Upper lobe of right lung (tissue), 1 donor: Measurements from ENCODE around the gene CLCA2. TPM values are rescaled to one million over a fixed set of nuclear protein-coding genes. Genes with fewer than 3 reads are reported as not detected.

Source experiments
- ATAC-seq: fragments of 200-7000 bp; cut with Tn5 transposase; one replicate; pipeline ENCODE4 v1.9.1; 2020; ENCODE audit warnings: mild to moderate bottlenecking, moderate library complexity
- DNase-seq: peaks from one replicate; pipeline ENCODE4 v3.0.0-alpha.2; 2020
- H3K27ac ChIP-seq: fragments of 200-600 bp; one replicate; pipeline ENCODE4 v1.8.0; 2022
- H3K27me3 ChIP-seq: fragments of 200-600 bp; one replicate; pipeline ENCODE4 v1.8.0; 2022; ENCODE audit warnings: mild to moderate bottlenecking
- H3K36me3 ChIP-seq: fragments of 200-600 bp; one replicate; pipeline ENCODE4 v1.8.0; 2022
- H3K4me1 ChIP-seq: fragments of 200-600 bp; one replicate; pipeline ENCODE4 v1.8.0; 2022
- H3K4me3 ChIP-seq: fragments of 200-600 bp; one replicate; pipeline ENCODE4 v1.8.0; 2022; ENCODE audit warnings: mild to moderate bottlenecking
- H3K9me3 ChIP-seq: fragments of 200-600 bp; one replicate; pipeline ENCODE4 v1.8.0; 2022
- intact Hi-C: fragments of 100-400 bp; cut with DNase I; formaldehyde crosslinking; loops from one replicate; pipeline ENCODE4 v1.11.0; 2022
- total RNA-seq: library from RNA; stranded (reverse); fragmentation: NEBNext Ultra II Directional; extraction: Animal tissue kit (Norgen Biotek cat#: 25700); gene quantifications from one replicate; pipeline ENCODE4 v1.2.1, GENCODE V29; 2021
- TF ChIP-seq, protein P1 (sequence below): fragments of 200-600 bp; IDR thresholded peaks from one replicate; pipeline ENCODE4 v1.8.0; 2022; ENCODE audit warnings: antibody characterized with exemption
- donor health status: DM: no; HTN: yes; CAD: no; lungs with severe emphysema.

CLCA2 gene
- total RNA-seq, 1 donor from 2014 or later, result not detected

DNA sequence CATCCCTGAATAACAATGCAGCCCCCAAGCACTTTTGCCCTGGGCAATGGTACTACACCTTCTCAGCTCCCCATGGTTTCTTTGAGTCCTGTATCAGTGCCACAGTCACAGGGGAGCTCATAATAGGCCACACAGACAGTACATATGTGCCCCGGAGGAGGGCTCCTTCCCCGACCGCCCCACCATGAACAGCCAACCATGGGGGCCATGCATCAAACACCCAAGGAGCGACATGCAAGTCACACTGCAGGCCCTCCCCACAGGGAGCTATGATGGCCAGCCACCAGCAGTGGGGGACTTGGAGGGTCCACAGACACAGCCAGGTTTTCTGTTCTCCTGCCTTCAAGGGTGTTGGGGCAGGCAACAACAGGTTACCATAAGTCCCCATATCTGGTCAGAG is 13.1 kb upstream of the CLCA2 start:
- intact Hi-C loops, result no loop called here
- Histone ChIP-seq H3K27me3 (no peaks in the 10 kb centered on the region), H3K36me3 (no peaks in the 10 kb centered on the region), H3K4me3 (no peak overlapping the region), H3K4me1 (no peaks in the 10 kb centered on the region), H3K9me3 (no peaks in the 10 kb centered on the region), H3K27ac (no peak overlapping the region)
- TF ChIP-seq, protein P1, sequence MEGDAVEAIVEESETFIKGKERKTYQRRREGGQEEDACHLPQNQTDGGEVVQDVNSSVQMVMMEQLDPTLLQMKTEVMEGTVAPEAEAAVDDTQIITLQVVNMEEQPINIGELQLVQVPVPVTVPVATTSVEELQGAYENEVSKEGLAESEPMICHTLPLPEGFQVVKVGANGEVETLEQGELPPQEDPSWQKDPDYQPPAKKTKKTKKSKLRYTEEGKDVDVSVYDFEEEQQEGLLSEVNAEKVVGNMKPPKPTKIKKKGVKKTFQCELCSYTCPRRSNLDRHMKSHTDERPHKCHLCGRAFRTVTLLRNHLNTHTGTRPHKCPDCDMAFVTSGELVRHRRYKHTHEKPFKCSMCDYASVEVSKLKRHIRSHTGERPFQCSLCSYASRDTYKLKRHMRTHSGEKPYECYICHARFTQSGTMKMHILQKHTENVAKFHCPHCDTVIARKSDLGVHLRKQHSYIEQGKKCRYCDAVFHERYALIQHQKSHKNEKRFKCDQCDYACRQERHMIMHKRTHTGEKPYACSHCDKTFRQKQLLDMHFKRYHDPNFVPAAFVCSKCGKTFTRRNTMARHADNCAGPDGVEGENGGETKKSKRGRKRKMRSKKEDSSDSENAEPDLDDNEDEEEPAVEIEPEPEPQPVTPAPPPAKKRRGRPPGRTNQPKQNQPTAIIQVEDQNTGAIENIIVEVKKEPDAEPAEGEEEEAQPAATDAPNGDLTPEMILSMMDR, result no peak
- DNase-seq (no peak), ATAC-seq (no peak)

DNA sequence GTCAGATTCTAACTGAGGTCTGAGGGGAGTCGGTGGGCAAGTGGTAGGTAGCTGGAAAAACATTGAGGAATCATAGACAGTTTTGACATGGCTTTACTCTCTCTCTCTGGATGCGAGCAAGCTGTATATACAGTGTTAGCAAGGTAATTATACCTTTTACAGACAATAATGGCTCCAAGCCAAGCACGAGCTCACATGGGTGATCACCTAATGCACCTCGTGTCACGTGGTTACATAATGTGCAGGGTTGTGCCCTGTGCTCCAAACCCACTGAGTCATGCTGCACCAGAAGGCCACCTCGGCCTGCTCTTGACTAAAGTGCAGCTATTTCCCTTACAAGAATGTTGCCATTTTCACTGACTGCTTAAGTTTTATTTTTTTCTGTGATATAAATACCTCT is 7.6 kb upstream of the CLCA2 start:
- Histone ChIP-seq H3K9me3 (no peaks in the 10 kb centered on the region), H3K4me3 (no peak overlapping the region), H3K4me1 (no peaks in the 10 kb centered on the region), H3K27me3 (no peaks in the 10 kb centered on the region), H3K27ac (no peak overlapping the region), H3K36me3 (no peaks in the 10 kb centered on the region)
- TF ChIP-seq, protein P1, result no peak
- no peak for ATAC-seq
- no peak for DNase-seq
- intact Hi-C loops, result no loop called here

DNA sequence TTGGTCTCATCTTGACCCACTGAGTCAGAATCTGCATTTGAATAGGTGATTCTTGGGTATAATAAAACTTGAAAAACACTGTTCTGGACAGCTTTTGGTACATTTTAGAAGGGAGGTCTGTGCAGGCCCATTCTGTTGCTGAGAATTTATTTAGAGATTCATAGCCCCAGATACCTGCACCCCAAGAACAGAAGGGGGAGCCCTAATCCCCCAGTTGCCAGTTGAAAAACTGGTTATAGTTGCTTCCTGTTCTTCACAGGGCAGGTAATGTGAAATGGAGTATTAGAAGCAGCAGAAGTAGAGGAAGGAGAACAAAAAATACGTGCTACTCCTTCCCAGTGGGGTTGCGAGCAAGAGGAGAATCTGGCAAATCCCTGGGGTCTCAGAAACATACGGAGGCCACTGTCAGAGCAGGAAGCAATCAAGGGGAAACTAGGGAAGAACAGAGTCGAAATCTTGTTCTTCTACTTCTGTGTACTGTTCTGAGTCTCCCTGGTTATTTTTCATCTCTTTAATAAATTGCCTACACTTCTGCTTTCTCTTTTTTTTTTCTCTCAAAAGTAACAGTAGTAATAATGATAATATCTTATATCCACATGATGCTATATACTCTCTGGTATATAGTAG is 4.6 kb upstream of the CLCA2 start:
- Histone ChIP-seq H3K9me3 (no peaks in the 10 kb centered on the region), H3K4me3 (no peak overlapping the region), H3K36me3 (no peaks in the 10 kb centered on the region), H3K27ac (no peak overlapping the region), H3K4me1 (no peaks in the 10 kb centered on the region), H3K27me3 (no peaks in the 10 kb centered on the region)
- ATAC-seq (peak; percentile 89), DNase-seq (no peak)
- TF ChIP-seq, protein P1, result peak; percentile 58
- intact Hi-C loops, result no loop called here

DNA sequence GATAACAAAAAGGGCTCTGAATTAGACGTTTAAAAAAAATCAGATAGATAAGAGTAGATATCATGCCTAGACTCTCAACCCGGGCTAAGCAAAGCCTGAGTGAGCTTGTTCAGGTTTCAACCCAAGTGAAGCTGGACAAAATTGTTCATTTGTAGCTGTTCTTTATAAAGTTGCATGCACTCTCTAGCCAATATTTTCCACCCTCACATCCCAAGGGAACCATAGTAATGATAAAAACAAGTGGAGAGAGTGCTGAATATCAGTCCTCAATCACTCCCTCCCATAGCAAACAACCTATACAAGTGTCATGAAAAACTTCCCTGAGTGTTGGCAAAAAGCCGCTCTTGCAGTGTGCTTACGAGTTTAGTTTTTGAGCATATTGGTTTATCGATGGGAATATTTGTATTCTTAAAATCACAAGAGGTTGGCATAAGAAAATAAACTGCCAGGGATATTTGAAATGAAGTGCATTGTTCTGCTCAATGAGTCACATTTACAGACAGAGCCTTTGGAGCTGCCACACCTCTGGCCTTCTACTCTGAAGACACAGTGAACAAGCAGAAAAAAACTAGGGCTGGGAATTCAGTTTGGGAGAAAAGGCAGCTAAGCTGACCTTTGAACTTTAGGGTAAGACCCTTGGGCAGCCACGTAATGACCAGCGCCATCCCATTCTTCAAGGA is 2.2 kb upstream of the CLCA2 start:
- intact Hi-C loops, result no loop called here
- DNase-seq (no peak), ATAC-seq (no peak)
- no peaks in the 10 kb centered on the region for H3K36me3 ChIP-seq
- TF ChIP-seq, protein P1, result no peak
- no peaks in the 10 kb centered on the region for H3K9me3 ChIP-seq
- no peak overlapping the region for H3K4me3 ChIP-seq
- H3K4me1 ChIP-seq, result no peaks in the 10 kb centered on the region
- H3K27me3 ChIP-seq, result no peaks in the 10 kb centered on the region
- no peak overlapping the region for H3K27ac ChIP-seq

DNA sequence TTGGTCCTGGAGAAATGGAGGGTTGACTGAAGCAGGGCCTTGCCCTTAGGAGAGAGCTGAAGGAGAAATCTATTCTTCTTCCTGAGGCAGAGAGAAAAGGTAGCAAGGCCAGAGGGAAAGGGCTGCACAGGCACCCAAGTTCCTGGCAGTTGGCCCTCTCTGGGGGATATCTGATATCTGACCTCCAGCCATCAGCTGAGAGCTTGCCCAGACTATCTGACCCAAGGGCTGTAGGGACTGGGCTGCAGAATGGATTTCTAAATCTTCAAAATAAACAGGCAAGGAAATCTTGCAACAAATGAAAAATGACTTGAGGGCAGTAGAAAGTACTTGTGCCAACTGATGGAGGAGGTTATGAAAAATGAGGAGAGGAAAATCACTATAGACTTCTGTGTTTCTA is 498 bp upstream of the CLCA2 start:
- ATAC-seq, result no peak

More for the DNA sequence above, 498 bp upstream of the CLCA2 start:
- no peaks in the 10 kb centered on the region for H3K36me3 ChIP-seq
- DNase-seq, result no peak
- no peaks in the 10 kb centered on the region for H3K9me3 ChIP-seq
- H3K4me3 ChIP-seq, result no peak overlapping the region
- TF ChIP-seq, protein P1, result no peak
- H3K27ac ChIP-seq, result no peak overlapping the region
- H3K4me1 ChIP-seq, result no peaks in the 10 kb centered on the region
- H3K27me3 ChIP-seq, result no peaks in the 10 kb centered on the region
- intact Hi-C loops, result no loop called here
